Natural killer cell (primary cell): Measurements from ENCODE around the gene HMCN2. TPM values are rescaled to one million over a fixed set of nuclear protein-coding genes. Genes with fewer than 3 reads are reported as not detected.

Experiments
- ATAC-seq, 3 donors: fragments of 150-1000 bp in 2 of 3; fragments of 200-7000 bp in 1 of 3; cut with Tn5 transposase; 1 replicate in 1 of 3; 2 replicates in 2 of 3; pipeline ENCODE4 v1.10.0; 2021; ENCODE audit warnings: mild to moderate bottlenecking in 2 of 3, moderate library complexity in 2 of 3
- DNase-seq, 2 donors: peaks; one replicate each; pipeline versions ENCODE4 v3.0.0 to v3.0.0-alpha.2; 2013 to 2021; ENCODE audit warnings: mixed read lengths in 1 of 2
- H3K27ac ChIP-seq: one replicate; pipeline ENCODE4 v1.5.1; 2013; ENCODE audit warnings: mild to moderate bottlenecking, low read length
- H3K27me3 ChIP-seq: one replicate; pipeline ENCODE4 v1.6.1; 2013; ENCODE audit warnings: low read length; ENCODE audit not compliant: control insufficient read depth, insufficient read depth
- H3K36me3 ChIP-seq: one replicate; pipeline ENCODE4 v1.6.1; 2013; ENCODE audit warnings: low read length; ENCODE audit not compliant: control insufficient read depth, insufficient read depth
- H3K4me1 ChIP-seq: one replicate; pipeline ENCODE4 v1.6.1; 2013; ENCODE audit warnings: low read length; ENCODE audit not compliant: control insufficient read depth, insufficient read depth
- H3K4me3 ChIP-seq: one replicate; pipeline ENCODE4 v1.5.1; 2013; ENCODE audit warnings: low read length
- H3K9me3 ChIP-seq: one replicate; pipeline ENCODE4 v1.6.1; 2013; ENCODE audit warnings: low read length; ENCODE audit not compliant: control insufficient read depth, insufficient read depth
- H3K27ac Mint-ChIP-seq, 2 donors: one replicate each; pipeline ENCODE4 v1.8.0; 2022; ENCODE audit warnings: mild to moderate bottlenecking in 2 of 2, mixed read lengths in 2 of 2, moderate library complexity in 1 of 2
- H3K27me3 Mint-ChIP-seq, 2 donors: one replicate each; pipeline ENCODE4 v1.8.0; 2022; ENCODE audit warnings: low read depth in 2 of 2, mixed read lengths in 2 of 2
- H3K36me3 Mint-ChIP-seq: one replicate; pipeline ENCODE4 v1.8.0; 2022; ENCODE audit warnings: mixed read lengths
- H3K4me1 Mint-ChIP-seq, 2 donors: one replicate each; pipeline ENCODE4 v1.8.0; 2022; ENCODE audit warnings: mixed read lengths in 2 of 2
- H3K4me3 Mint-ChIP-seq: one replicate; pipeline ENCODE4 v1.8.0; 2022; ENCODE audit warnings: mild to moderate bottlenecking, moderate library complexity, mixed read lengths
- H3K9me3 Mint-ChIP-seq, 2 donors: one replicate each; pipeline ENCODE4 v1.8.0; 2022; ENCODE audit warnings: mixed read lengths in 2 of 2
- CTCF ChIP-seq: fragments of 200-600 bp; IDR thresholded peaks from one replicate; pipeline ENCODE4 v1.8.0; 2022; ENCODE audit warnings: antibody characterized with exemption
- WGBS: methylation state at CpG from one replicate; pipeline ENCODE4 v1.1.7; 2013; ENCODE audit warnings: missing lambda C conversion rate; ENCODE audit not compliant: insufficient coverage; 5-methylcytosine and 5-hydroxymethylcytosine counted together
- intact Hi-C: fragments of 100-400 bp; cut with micrococcal nuclease; formaldehyde crosslinking; loops from one replicate; pipeline ENCODE4 v1.14.2; 2022
- total RNA-seq, 4 donors: library from RNA; stranded (reverse); fragments of 120-200 nt in 1 of 4; gene quantifications; one replicate each; pipeline versions ENCODE4 v1.2.3 to v1.2.4, GENCODE V29; 2013 to 2022

The HMCN2 gene
- total RNA-seq, 3 donors from 2014 or later (not counting 1 experiment from before 2014, with no cell fraction given), result not detected

- H3K4me1 Mint-ChIP-seq, result no peaks in the 10 kb centered on the region
- ATAC-seq, result no peak
- no peaks in the 10 kb centered on the region for H3K9me3 Mint-ChIP-seq
Measured at GRCh38 chr9:130458027-130458803, 192.7 kb downstream of the HMCN2 start.

GRCh38 chr9:130458804-130459067, 193.2 kb downstream of the HMCN2 start:
- no peak overlapping the region for H3K4me3 Mint-ChIP-seq
- H3K4me1 Mint-ChIP-seq, result no peaks in the 10 kb centered on the region

More at GRCh38 chr9:130458027-130458803, 192.7 kb downstream of the HMCN2 start:
- 89% methylated on average over 22 of the region's 23 CpGs for WGBS
- Mint-ChIP-seq H3K27ac (no peak overlapping the region), H3K4me3 (no peak overlapping the region), H3K27me3 (peaks cover 8 to 10% of the 10 kb centered on the region in 2 donors), H3K36me3 (no peaks in the 10 kb centered on the region)
- no peaks in the 10 kb centered on the region for H3K27me3 ChIP-seq
- no peaks in the 10 kb centered on the region for H3K36me3 ChIP-seq
- no peaks in the 10 kb centered on the region for H3K9me3 ChIP-seq
- no peak overlapping the region for H3K27ac ChIP-seq
- intact Hi-C loops, result no loop called here
- TF ChIP-seq CTCF, result no peak
- H3K4me3 ChIP-seq, result no peak overlapping the region
- DNase-seq, result no peak
- H3K4me1 ChIP-seq, result no peaks in the 10 kb centered on the region

GRCh38 chr9:130459151-130459550, 193.6 kb downstream of the HMCN2 start:
- Histone ChIP-seq H3K4me1 (no peaks in the 10 kb centered on the region), H3K27me3 (no peaks in the 10 kb centered on the region), H3K4me3 (no peak overlapping the region), H3K36me3 (no peaks in the 10 kb centered on the region), H3K27ac (no peak overlapping the region), H3K9me3 (no peaks in the 10 kb centered on the region)
- ATAC-seq, result no peak
- H3K4me3 Mint-ChIP-seq, result no peak overlapping the region
- no peaks in the 10 kb centered on the region for H3K9me3 Mint-ChIP-seq
- no peaks in the 10 kb centered on the region for H3K4me1 Mint-ChIP-seq
- H3K27ac Mint-ChIP-seq, result no peak overlapping the region
- DNase-seq, result no peak
- H3K27me3 Mint-ChIP-seq, result peaks cover 8 to 10% of the 10 kb centered on the region in 2 donors
- H3K36me3 Mint-ChIP-seq, result no peaks in the 10 kb centered on the region
- intact Hi-C loops, result no loop called here
- TF ChIP-seq CTCF, result no peak
- whole genome bisulfite sequencing, result 81% methylated on average over 8 of the region's 8 CpGs

More at GRCh38 chr9:130458804-130459067, 193.2 kb downstream of the HMCN2 start:
- intact Hi-C loops, result no loop called here
- H3K27me3 ChIP-seq, result no peaks in the 10 kb centered on the region
- H3K4me3 ChIP-seq, result no peak overlapping the region
- H3K27ac Mint-ChIP-seq, result no peak overlapping the region
- no peaks in the 10 kb centered on the region for H3K9me3 Mint-ChIP-seq
- peaks cover 8% of the 10 kb centered on the region in 2 donors for H3K27me3 Mint-ChIP-seq
- H3K9me3 ChIP-seq, result no peaks in the 10 kb centered on the region
- WGBS, result 91% methylated on average over 5 of the region's 5 CpGs
- TF ChIP-seq CTCF, result no peak
- ATAC-seq (no peak), DNase-seq (no peak)
- H3K4me1 ChIP-seq, result no peaks in the 10 kb centered on the region
- H3K27ac ChIP-seq, result no peak overlapping the region
- no peaks in the 10 kb centered on the region for H3K36me3 Mint-ChIP-seq
- no peaks in the 10 kb centered on the region for H3K36me3 ChIP-seq
